ENCODE data around the gene HERC4. TPM values are rescaled to one million over a fixed set of nuclear protein-coding genes. Genes with fewer than 3 reads are reported as not detected.
"Not testable (repeated sequence)": the region's sequence is repeated elsewhere in the genome, so short reads cannot be mapped to it uniquely, and the experiment has no call there.

Gene HERC4
- polyA plus RNA-seq, 3 donors: 41.9 to 59.7 (median 51.5) TPM

GRCh38 chr10:68099736-68100135 is 24.7 kb upstream of the HERC4 start:
- no peak for DNase-seq (ENCODE audit: extremely low read depth in 1 of 11, low read depth in 9 of 11, low spot score in 4 of 11)

- no peak for DNase-seq (ENCODE audit: extremely low read depth in 1 of 11, low read depth in 9 of 11, low spot score in 4 of 11)
Observed at GRCh38 chr10:68096913-68097516, 21.9 kb upstream of the HERC4 start.

GRCh38 chr10:68095153-68095552 is 20.1 kb upstream of the HERC4 start:
- no peak for DNase-seq (ENCODE audit: extremely low read depth in 1 of 11, low read depth in 9 of 11, low spot score in 4 of 11)

- no peak for DNase-seq (ENCODE audit: extremely low read depth in 1 of 11, low read depth in 9 of 11, low spot score in 4 of 11)
Observed at GRCh38 chr10:68092512-68092911, 17.4 kb upstream of the HERC4 start.

GRCh38 chr10:68090586-68090985 is 15.5 kb upstream of the HERC4 start:
- DNase-seq (ENCODE audit: extremely low read depth in 1 of 11, low read depth in 9 of 11, low spot score in 4 of 11): no peak

- DNase-seq (ENCODE audit: extremely low read depth in 1 of 11, low read depth in 9 of 11, low spot score in 4 of 11): no peak
Observed at GRCh38 chr10:68088740-68089139, 13.7 kb upstream of the HERC4 start.

- no peak for DNase-seq (ENCODE audit: extremely low read depth in 1 of 11, low read depth in 9 of 11, low spot score in 4 of 11)
Observed at GRCh38 chr10:68087685-68088401, 12.8 kb upstream of the HERC4 start.

GRCh38 chr10:68086910-68087684 is 12.0 kb upstream of the HERC4 start:
- DNase-seq (ENCODE audit: extremely low read depth in 1 of 11, low read depth in 9 of 11, low spot score in 4 of 11): no peak

GRCh38 chr10:68086011-68086410 is 10.9 kb upstream of the HERC4 start:
- DNase-seq (ENCODE audit: extremely low read depth in 1 of 11, low read depth in 9 of 11, low spot score in 4 of 11): no peak

- DNase-seq (ENCODE audit: extremely low read depth in 1 of 11, low read depth in 9 of 11, low spot score in 4 of 11): no peak
Observed at GRCh38 chr10:68084469-68084868, 9.4 kb upstream of the HERC4 start.

GRCh38 chr10:68083953-68084352 is 8.9 kb upstream of the HERC4 start:
- no peak for DNase-seq (ENCODE audit: extremely low read depth in 1 of 11, low read depth in 9 of 11, low spot score in 4 of 11)

- peak in 1 of 11 donors; percentile 15 for DNase-seq (ENCODE audit: extremely low read depth in 1 of 11, low read depth in 9 of 11, low spot score in 4 of 11)
Observed at GRCh38 chr10:68082872-68083271, 7.8 kb upstream of the HERC4 start.

- DNase-seq (ENCODE audit: extremely low read depth in 1 of 11, low read depth in 9 of 11, low spot score in 4 of 11): no peak
Observed at GRCh38 chr10:68081916-68082315, 6.8 kb upstream of the HERC4 start.

- no peak for DNase-seq (ENCODE audit: extremely low read depth in 1 of 11, low read depth in 9 of 11, low spot score in 4 of 11)
Observed at GRCh38 chr10:68080853-68081431, 5.9 kb upstream of the HERC4 start.

- no peak for DNase-seq (ENCODE audit: extremely low read depth in 1 of 11, low read depth in 9 of 11, low spot score in 4 of 11)
Observed at GRCh38 chr10:68079434-68079833, 4.4 kb upstream of the HERC4 start.

- no peak for DNase-seq (ENCODE audit: extremely low read depth in 1 of 11, low read depth in 9 of 11, low spot score in 4 of 11)
Observed at GRCh38 chr10:68077026-68077425, 1.9 kb upstream of the HERC4 start.

GRCh38 chr10:68076081-68076480 is 998 bp upstream of the HERC4 start:
- DNase-seq (ENCODE audit: extremely low read depth in 1 of 11, low read depth in 9 of 11, low spot score in 4 of 11): not testable (repeated sequence)

- DNase-seq (ENCODE audit: extremely low read depth in 1 of 11, low read depth in 9 of 11, low spot score in 4 of 11): no peak
Observed at GRCh38 chr10:68075550-68076004, 494 bp upstream of the HERC4 start.

GRCh38 chr10:68074031-68074774 is 880 bp downstream of the HERC4 start:
- DNase-seq (ENCODE audit: extremely low read depth in 1 of 11, low read depth in 9 of 11, low spot score in 4 of 11): peak in 3 of 11 donors; percentile 15 to 27 (median 24)
